ENCODE data around the gene PHF13. TPM values are rescaled to one million over a fixed set of nuclear protein-coding genes. Genes with fewer than 3 reads are reported as not detected.

PHF13 gene
- polyA plus RNA-seq, 1 experiment = 9.4 TPM

GRCh38 chr1:6623269-6623965, 9.9 kb downstream of the PHF13 start:
- POLR2A ChIA-PET = no interaction called here
- H3K36me3 ChIP-seq (ENCODE audit: control insufficient read depth, insufficient read depth, low read length) = peaks cover 42% of the 10 kb centered on the region
- CTCF ChIA-PET = interaction anchor here (0.6 to 1.5 kb wide), 4 partner anchors 13 to 130 kb away, joined by 3 to 8 read pairs (median 4); no protein-coding TSS in a partner anchor
- TF ChIP-seq, protein P1, sequence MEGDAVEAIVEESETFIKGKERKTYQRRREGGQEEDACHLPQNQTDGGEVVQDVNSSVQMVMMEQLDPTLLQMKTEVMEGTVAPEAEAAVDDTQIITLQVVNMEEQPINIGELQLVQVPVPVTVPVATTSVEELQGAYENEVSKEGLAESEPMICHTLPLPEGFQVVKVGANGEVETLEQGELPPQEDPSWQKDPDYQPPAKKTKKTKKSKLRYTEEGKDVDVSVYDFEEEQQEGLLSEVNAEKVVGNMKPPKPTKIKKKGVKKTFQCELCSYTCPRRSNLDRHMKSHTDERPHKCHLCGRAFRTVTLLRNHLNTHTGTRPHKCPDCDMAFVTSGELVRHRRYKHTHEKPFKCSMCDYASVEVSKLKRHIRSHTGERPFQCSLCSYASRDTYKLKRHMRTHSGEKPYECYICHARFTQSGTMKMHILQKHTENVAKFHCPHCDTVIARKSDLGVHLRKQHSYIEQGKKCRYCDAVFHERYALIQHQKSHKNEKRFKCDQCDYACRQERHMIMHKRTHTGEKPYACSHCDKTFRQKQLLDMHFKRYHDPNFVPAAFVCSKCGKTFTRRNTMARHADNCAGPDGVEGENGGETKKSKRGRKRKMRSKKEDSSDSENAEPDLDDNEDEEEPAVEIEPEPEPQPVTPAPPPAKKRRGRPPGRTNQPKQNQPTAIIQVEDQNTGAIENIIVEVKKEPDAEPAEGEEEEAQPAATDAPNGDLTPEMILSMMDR (IDR thresholded peaks at IDR 0.05; ENCODE audit: insufficient read depth, low read depth, low read length) = no peak
- no peaks in the 10 kb centered on the region for H3K27me3 ChIP-seq (ENCODE audit: control insufficient read depth, insufficient read depth, low read length)
- H3K4me3 ChIP-seq (ENCODE audit: low read depth, low read length) = no peak overlapping the region
- no peak for DNase-seq (ENCODE audit: low read depth)

GRCh38 chr1:6624710-6625583, 11.4 kb downstream of the PHF13 start, which contains the start of gene THAP3:
Gene THAP3 (plus strand): TSS chr1:6624868. CDS start chr1:6625219, 351 bp downstream.
- Histone ChIP-seq H3K4me3 (ENCODE audit: low read depth, low read length) (peak within 1 kb of the TSS; percentile 71), H3K36me3 (ENCODE audit: control insufficient read depth, insufficient read depth, low read length) (peaks cover 46% of the 10 kb centered on the region), H3K27me3 (ENCODE audit: control insufficient read depth, insufficient read depth, low read length) (no peaks in the 10 kb centered on the region)
- CTCF ChIA-PET = interaction anchor here (1.0 to 1.5 kb wide), 2 partner anchors 21 to 22 kb away, joined by 3 to 8 read pairs; no protein-coding TSS in a partner anchor
- TF ChIP-seq, protein P1 (IDR thresholded peaks at IDR 0.05; ENCODE audit: insufficient read depth, low read depth, low read length) = no peak
- DNase-seq (ENCODE audit: low read depth) = no peak
- POLR2A ChIA-PET = interaction anchor here (0.9 kb wide), 1 partner anchor 11 kb away, joined by 5 read pairs; no protein-coding TSS in a partner anchor

DNA sequence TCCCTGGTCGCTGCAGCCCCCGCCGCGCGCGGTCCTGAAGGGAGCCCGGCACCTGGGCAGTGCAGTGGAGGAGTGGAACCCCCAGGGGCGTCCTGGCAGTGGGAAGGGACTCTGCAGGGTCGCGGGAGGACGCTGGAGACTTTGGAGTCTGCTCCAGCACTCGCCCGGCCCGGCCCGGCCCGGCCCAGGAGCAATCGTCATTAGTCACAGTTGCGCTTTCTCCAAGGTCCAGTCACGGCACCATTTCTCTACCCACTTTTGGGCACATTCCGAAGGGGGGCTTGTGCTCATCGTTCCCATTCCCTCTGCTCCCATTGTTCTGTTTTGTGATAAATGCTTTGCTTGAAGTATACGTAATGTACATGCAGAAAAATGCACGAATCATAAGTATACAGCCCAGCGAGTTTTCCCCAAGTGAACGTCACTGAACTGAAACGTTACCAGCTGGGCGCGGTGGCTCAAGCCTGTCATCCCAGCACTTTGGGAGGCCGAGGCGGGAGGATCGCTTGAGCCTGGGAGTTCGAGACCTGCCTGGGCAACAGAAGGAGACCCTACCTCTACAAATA, 12.1 kb downstream of the PHF13 start:
- no peak for DNase-seq (ENCODE audit: low read depth)
- no peaks in the 10 kb centered on the region for H3K27me3 ChIP-seq (ENCODE audit: control insufficient read depth, insufficient read depth, low read length)
- ChIA-PET CTCF (interaction anchor here (1.0 to 1.6 kb wide), 3 partner anchors 9 to 21 kb away, joined by 3 to 5 read pairs (median 3); no protein-coding TSS in a partner anchor), POLR2A (interaction anchor here (0.6 kb wide), 1 partner anchor 42 kb away, joined by 5 read pairs; no protein-coding TSS in a partner anchor)
- peaks cover 43% of the 10 kb centered on the region for H3K36me3 ChIP-seq (ENCODE audit: control insufficient read depth, insufficient read depth, low read length)
- H3K4me3 ChIP-seq (ENCODE audit: low read depth, low read length) = peak overlapping the region; percentile 71
- TF ChIP-seq, protein P1 (IDR thresholded peaks at IDR 0.05; ENCODE audit: insufficient read depth, low read depth, low read length) = no peak

DNA sequence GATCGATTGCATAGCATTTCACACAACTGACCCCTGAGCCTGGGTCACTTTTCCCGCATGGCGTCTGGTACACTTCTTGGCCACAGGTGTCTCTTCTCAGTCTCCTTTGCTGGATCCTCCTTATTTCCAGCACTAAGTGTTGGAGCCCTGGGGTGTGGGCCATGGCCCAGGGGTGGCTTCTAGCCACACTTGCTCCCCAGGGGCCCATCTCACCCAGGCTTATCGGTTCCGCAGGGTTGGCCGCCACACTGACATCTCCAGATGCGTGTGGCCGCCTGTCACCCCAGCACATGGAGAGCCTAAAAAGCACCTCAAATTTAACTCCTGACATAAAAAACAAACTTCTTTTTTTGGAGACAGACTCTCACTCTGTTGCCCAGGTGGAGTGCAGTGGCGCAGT, 13.5 kb downstream of the PHF13 start:
- TF ChIP-seq, protein P1 (IDR thresholded peaks at IDR 0.05; ENCODE audit: insufficient read depth, low read depth, low read length) = no peak
- DNase-seq (ENCODE audit: low read depth) = no peak
- POLR2A ChIA-PET = no interaction called here
- H3K36me3 ChIP-seq (ENCODE audit: control insufficient read depth, insufficient read depth, low read length) = peaks cover 31% of the 10 kb centered on the region
- CTCF ChIA-PET = interaction anchor here (0.6 to 1.6 kb wide), 2 partner anchors 8 to 141 kb away, joined by 3 to 5 read pairs; no protein-coding TSS in a partner anchor
- H3K4me3 ChIP-seq (ENCODE audit: low read depth, low read length) = no peak overlapping the region
- no peaks in the 10 kb centered on the region for H3K27me3 ChIP-seq (ENCODE audit: control insufficient read depth, insufficient read depth, low read length)
